GM19397 (cell line): ENCODE data around the gene CD79A.

ENCODE experiments used
- ATAC-seq: cut with Tn5 transposase; IDR thresholded peaks from one replicate; pipeline ENCODE4 v1.9.1; 2021; ENCODE audit warnings: mild to moderate bottlenecking, moderate library complexity; ENCODE audit not compliant: unreplicated experiment

CD79A gene

DNA sequence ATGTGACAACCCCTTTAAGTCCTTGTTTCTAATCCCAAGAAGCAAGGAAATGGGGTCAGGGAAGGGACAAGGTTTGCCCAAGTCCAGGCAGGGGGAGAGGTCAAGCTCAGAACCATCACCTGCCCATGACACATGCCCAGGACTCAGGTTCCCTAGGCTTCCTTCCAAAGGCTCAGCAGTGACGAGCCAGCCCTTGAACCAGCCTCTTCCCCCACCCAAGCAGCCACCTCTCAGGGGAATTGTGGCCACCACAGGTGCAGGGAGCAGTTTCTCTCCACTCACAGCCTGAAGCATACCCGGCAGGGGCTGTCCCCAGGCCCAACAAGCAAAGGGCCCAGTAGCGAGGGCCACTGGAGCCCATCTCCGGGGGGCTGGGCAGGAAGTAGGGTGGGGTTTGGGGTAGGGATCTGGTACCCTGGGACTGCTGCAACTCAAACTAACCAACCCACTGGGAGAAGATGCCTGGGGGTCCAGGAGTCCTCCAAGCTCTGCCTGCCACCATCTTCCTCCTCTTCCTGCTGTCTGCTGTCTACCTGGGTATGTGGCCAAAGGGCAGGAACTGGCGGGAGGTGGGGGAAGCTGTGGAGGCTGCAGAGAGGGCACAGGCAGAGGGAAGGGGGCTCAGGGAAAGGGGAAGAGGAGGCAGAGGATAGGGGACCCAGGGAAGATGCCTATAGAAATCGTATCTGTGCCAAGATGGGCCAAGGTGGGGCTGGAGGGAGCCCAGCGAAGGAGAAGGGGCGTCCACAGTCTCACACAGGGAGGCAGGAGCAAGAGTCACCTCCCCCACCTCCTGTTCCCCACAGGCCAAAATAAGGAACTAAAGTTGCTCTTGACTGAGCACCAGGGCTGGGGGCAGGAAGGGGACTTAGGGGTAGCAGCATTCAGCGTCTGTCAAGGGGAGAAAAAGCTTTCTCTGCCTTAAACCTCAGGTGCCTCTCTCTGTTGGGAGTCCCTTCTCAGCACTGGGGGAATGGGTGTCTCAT, at the start of gene CD79A:
CD79A (plus strand) TSS at position 433 of the 986 bp plus-strand sequence; CDS start at position 459, 26 bp downstream.
- peak; percentile 75 for ATAC-seq

- ATAC-seq = no peak
Measured at GRCh38 chr19:41837981-41838708, 38.9 kb upstream of the CD79A start.

- ATAC-seq = no peak
Measured at GRCh38 chr19:41839211-41839610, 37.9 kb upstream of the CD79A start.

DNA sequence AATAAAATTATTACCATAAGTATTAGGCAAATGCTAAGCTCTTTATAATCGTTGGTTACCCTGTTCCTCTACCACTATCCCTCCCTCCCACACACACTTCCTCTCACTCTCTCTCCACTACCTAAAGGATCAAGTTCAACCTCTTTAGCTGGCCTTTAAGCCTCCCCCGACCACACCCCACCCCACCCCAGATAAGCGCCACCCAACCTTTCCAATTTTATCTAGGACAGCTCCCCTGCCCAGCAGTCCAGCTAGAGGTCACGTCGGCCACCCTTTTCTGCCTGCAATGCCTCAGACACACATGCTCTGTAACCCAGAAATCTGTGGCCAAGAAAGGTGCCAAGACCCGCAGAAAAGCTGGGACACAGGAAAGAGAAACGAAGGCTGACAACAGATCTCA, 33.7 kb upstream of the CD79A start:
- no peak for ATAC-seq

DNA sequence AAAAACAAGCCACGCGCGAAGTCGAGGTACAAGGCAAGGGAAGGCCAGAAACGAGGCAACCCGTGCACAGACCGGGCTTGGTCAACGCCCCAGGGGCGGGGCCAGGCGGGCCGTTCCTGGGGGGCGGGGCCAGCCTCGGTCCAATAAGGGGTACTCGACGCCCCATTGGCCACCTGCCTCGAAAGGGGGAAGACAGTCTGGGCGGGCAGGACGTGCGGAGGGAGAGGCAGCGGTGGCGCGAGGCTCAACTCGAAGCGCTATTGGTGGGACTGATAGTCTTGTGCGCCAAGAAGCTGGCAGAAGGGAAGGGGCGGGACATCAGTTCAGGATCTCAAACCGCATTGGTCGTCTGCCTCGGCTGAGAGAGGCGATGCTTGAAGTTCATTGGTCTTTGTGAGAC, 32.5 kb upstream of the CD79A start, which contains the start of gene LYPD4:
LYPD4 (minus strand) TSS at position 83 of the 400 bp plus-strand sequence. CDS start 5,398 bp downstream, outside the sequence.
- ATAC-seq = no peak

- no peak for ATAC-seq
Measured at GRCh38 chr19:41845001-41845050, 32.3 kb upstream of the CD79A start, which contains the start of gene DMRTC2. TSS of gene DMRTC2 (plus strand) at chr19:41845042. CDS start at chr19:41847429, 2,387 bp downstream.

GRCh38 chr19:41845051-41845590, 32.0 kb upstream of the CD79A start:
- no peak for ATAC-seq

GRCh38 chr19:41847351-41848105, 29.6 kb upstream of the CD79A start:
- no peak for ATAC-seq

- ATAC-seq = no peak
Measured at GRCh38 chr19:41848666-41849065, 28.4 kb upstream of the CD79A start.

- no peak for ATAC-seq
Measured at GRCh38 chr19:41849067-41849466, 28.0 kb upstream of the CD79A start.

- no peak for ATAC-seq
Measured at GRCh38 chr19:41850381-41850780, 26.7 kb upstream of the CD79A start.

GRCh38 chr19:41851456-41851855, 25.6 kb upstream of the CD79A start:
- no peak for ATAC-seq

DNA sequence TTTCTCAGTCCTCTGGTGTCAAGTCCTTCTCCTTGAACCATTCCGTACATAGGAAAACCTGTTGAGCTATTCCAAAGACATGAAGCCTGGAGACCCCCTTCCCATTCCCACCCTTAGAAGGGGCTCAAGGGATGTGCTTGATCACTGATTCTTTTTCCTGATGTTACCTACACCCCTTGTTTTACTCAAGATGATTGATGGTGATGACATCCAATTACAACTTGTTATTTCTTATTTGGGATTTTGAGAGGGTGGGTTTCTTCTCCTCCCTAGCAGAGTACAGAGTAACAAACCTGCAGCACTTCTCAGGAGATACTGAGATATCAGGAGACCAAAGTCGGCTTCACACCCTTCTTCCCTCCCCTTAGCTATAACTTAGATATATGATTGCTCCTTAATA, 23.7 kb upstream of the CD79A start:
- no peak for ATAC-seq

DNA sequence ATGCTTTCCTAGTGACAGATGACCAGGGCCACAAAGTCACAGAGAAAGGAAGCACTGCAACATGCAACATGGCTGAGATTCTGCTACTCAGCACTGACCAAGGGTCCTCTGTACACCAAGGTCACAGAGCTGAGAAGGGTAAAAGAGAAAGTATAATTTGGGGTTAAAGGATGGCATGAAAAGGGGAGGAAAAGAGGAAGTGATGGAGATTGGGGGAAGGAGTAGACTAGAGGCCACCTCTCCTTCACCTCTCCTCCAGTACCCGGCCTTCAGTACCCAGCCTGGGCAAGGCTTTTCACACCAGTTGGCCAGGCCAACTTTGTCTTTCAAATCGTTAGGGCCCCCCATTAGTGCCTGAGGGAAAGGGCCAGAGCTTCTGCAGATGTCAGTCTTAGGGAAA, 23.3 kb upstream of the CD79A start:
- ATAC-seq = no peak

DNA sequence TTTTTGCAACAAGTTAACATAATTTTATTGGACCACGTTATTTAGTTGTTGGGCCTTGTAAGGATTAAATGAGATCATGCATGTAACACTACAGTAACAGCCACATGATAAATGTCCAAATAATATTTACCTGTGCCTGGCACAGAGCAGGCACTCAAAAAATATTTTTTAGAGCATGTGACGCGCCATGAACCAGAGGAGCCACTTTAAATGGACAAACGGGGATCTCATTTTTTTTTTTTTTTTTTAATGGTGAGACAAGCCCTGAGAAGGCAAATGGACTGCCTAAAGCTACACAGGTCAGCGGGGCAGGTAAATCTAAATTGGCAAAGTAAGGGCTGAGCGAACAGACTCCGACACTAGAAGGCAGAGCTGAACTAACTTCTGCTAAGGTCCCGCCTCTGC, 17.9 kb upstream of the CD79A start:
- no peak for ATAC-seq

- peak; percentile 79 for ATAC-seq
Measured at GRCh38 chr19:41859618-41860418, 17.3 kb upstream of the CD79A start, which contains the start of gene RPS19. TSS of gene RPS19 (plus strand) at chr19:41860255. CDS start at chr19:41860775, 520 bp downstream.

GRCh38 chr19:41860419-41861115, 16.5 kb upstream of the CD79A start:
- peak; percentile 1 for ATAC-seq

- no peak for ATAC-seq
Measured at GRCh38 chr19:41861116-41861768, 15.8 kb upstream of the CD79A start.

- no peak for ATAC-seq
Measured at GRCh38 chr19:41861846-41862245, 15.2 kb upstream of the CD79A start.
